Kasumi-1 (cell line): Measurements from ENCODE around the gene PDS5A.
"Not testable (repeated sequence)": the region's sequence is repeated elsewhere in the genome, so short reads cannot be mapped to it uniquely, and the experiment has no call there.

Experiments used
- DNase-seq, 2 experiments: peaks; one replicate each; lab custom pipeline; 2025; lab: John Stamatoyannopoulos, UW

The PDS5A gene

GRCh38 chr4:39977489-39978377, at the start of gene PDS5A:
PDS5A (minus strand) TSS chr4:39977911; CDS start chr4:39976577, 1,334 bp downstream.
- DNase-seq: peak; percentile 86 to 87

GRCh38 chr4:40024049-40024448, 46.3 kb upstream of the PDS5A start:
- not testable (repeated sequence) for DNase-seq

DNA sequence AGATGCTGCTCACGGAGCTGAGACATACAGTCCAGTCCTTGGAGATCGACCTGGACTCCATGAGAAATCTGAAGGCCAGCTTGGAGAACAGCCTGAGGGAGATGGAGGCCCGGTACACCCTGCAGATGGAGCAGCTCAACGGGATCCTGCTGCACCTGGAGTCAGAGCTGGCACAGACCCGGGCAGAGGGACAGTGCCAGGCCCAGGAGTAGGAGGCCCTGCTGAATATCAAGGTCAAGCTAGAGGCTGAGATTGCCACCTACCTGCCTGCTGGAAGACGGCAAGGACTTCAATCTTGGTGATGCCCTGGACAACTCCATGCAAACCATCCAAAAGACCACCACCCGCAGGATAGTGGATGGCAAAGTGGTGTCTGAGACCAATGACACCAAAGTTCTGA, 43.4 kb upstream of the PDS5A start:
- DNase-seq: not testable (repeated sequence)

DNA sequence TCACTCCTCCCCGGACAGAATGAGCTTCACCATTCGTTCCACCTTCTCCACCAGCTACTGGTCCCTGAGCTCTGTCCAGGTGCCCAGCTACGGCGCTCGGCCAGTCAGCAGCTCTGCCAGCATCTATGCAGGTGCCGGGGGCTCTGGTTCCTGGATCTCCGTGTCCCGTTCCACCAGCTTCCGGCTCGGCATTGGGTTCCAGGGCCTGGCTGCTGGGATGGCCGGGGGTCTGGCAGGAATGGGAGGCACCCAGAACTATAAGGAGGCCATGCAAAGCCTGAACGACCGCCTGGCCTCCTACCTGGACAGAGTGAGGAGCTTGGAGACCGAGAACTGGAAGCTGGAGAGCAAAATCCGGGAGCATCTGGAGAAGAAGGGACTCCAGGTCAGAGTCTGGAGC, 42.5 kb upstream of the PDS5A start:
- no peak for DNase-seq

- DNase-seq: no peak
These were observed 38.3 kb upstream of the PDS5A start for GRCh38 chr4:40016007-40016406.

DNA sequence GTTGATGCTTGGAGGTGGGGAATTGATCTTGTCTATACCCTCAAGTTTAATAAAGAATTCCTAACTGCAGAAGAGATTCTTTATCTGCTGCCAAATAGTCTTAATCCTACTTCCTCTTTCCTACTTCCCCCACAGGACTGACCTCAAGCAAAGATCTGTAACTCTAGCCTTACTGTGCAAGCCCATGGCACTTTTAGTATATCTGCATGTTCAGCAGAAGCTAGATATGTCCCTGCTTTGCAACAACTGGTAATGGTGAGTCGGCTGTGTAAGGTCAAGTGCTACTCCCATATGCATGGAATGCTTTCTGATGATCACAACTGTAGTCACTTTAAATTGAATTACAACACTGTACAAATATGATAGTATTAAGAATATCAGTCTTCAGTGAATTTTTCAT, 26.3 kb upstream of the PDS5A start:
- peak; percentile 94 to 96 for DNase-seq

GRCh38 chr4:40000711-40001110, 23.0 kb upstream of the PDS5A start:
- no peak for DNase-seq

- no peak for DNase-seq
These were observed 21.1 kb upstream of the PDS5A start for GRCh38 chr4:39998659-39999345.

DNA sequence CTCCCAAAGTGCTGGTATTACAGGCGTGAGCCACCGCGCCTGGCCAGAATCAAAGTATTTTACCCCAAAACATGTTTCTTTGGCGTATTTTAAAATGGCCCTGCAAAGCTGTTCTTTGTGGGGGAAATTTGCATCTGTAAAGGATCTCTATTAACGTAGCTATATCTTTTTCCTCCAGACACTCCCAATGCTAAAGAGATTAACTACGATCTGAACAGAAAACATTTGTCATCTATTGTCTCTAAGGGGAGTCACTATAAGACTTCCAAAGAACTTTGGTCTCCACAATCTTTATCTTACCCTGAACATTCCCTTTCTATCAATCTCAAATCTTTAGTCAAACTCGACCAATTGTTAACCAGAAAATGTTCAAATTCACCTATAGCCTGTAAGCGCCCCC, 19.1 kb upstream of the PDS5A start:
- no peak for DNase-seq

- DNase-seq: no peak
These were observed 16.7 kb upstream of the PDS5A start for GRCh38 chr4:39994406-39994805.

DNA sequence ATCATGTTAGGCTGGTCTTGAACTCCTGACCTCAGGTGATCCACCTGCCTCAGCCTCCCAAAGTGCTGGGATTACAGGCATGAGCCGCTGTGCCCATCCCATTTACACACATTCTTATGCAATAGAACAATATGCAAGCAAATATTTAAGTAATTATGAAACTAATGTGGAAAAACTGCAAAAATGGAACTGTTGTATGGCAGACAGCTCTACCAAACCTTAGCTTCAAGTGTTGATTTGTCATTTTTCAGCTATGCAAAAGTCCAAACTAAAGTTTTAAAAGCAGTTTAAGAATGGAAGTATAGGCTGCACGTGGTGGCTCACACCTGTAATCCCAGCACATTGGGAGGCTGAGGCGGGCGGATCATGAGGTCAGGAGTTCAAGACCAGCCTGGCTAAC, 11.7 kb upstream of the PDS5A start:
- DNase-seq: not testable (repeated sequence)

GRCh38 chr4:39987485-39987884, 9.8 kb upstream of the PDS5A start:
- no peak for DNase-seq

GRCh38 chr4:39978904-39979303, 1.2 kb upstream of the PDS5A start:
- DNase-seq: no peak

GRCh38 chr4:39978378-39978775, 666 bp upstream of the PDS5A start:
- no peak for DNase-seq

- peak; percentile 40 to 47 for DNase-seq
These were observed 694 bp downstream of the PDS5A start for GRCh38 chr4:39976945-39977488.

DNA sequence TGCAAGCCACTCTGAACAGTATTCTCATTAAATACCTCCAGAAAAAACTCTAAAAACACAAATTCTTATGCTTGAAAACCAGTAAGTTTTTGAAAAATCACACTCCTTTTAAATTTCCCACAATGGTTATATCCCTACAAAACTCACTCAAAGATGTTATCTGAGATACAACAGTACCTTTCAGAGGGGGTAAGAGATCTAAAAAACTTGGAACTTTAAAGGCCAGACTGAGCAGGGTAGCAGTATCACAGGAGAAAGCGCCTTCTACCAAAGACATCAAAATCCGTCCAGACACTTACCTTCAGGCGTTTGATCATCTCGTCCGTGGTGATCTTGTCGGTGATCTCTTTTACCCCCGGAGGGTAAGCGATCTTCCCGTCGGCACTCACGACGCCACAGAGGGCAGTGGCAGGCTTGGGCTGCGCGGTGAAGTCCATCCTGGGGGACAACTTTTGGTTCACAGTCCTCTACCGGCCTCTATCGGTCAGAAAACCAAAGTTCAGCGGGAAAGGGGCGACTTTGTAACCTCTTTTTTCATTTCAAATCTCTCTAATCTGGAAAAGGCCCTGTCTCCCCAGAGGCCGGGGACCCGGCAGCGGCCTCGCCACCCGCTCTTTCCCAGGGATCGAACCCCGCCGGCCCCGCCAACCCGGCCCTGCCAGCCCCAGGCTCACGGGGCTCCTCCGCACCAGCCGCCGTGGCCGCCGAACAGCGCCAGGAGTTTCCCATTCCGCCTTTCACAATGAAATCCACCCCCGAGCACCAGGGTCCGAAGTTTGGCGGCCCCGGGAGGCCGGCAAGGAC, 1.4 kb downstream of the PDS5A start:
- DNase-seq: peak; percentile 80 to 84

- DNase-seq: no peak
These were observed 2.1 kb downstream of the PDS5A start for GRCh38 chr4:39975488-39976089.

DNA sequence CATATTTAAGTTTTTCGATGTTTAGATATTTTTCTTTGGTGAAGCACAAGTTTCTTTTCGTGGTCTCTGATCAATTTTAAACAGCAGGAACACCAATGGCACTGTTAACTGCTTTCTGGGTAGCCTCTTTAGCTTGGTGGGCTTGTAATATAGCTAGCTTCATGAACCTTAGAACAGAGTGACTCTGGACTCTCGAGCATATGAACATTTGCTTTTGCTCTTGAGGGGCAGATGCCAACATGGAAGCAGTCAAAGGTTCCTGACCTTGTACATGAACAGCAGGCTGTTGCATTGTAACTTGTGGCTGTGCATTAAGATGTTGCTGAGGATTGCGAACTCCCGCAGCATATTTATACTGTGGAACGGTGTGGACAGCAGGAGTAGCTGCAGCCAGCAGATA, 4.7 kb downstream of the PDS5A start:
- DNase-seq: not testable (repeated sequence)

- DNase-seq: peak; percentile 9 to 17
These were observed 6.8 kb downstream of the PDS5A start for GRCh38 chr4:39970671-39971640.

DNA sequence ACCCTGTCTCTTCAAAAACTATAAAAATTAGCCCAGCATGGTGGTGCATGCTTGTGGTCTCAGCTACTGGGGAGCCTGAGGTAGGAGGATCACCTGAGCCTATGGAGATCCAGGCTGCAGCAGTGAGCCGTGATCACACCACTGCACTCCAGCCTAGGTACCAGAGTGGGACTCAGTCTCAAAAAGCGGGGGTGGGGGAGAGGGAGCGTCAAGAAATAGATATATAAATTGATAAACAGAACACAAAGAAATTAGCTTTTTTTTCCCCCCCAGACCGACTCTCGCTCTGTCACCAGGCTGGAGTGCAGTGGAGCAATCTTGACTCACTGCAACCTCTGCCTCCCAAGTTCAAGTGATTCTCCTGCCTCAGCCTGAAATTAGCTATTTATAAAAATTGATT, 14.1 kb downstream of the PDS5A start:
- no peak for DNase-seq
